Suprapubic skin (tissue), 4 donors: Measurements from ENCODE around the gene TESMIN.

ENCODE experiments used
- POLR2A ChIP-seq, 2 donors: fragments of 450-650 bp; IDR thresholded peaks; one replicate each; pipeline ENCODE4 v1.6.1; 2017; ENCODE audit warnings: antibody characterized with exemption in 2 of 2, mild to moderate bottlenecking in 2 of 2, moderate library complexity in 2 of 2
- POLR2AphosphoS5 ChIP-seq, 3 donors: sonication (generic); formaldehyde crosslinking; IDR thresholded peaks; one replicate each; pipeline ENCODE4 v1.6.1; 2017; ENCODE audit warnings: antibody characterized with exemption in 3 of 3
- TF ChIP-seq, protein P1 (sequence below), 2 donors: fragments of 200-600 bp in 1 of 2; fragments of 450-650 bp in 1 of 2; sonication (generic) in 1 of 2; IDR thresholded peaks; one replicate each; pipeline ENCODE4 v1.5.1; 2016 to 2019; ENCODE audit warnings: antibody characterized with exemption in 2 of 2, mild to moderate bottlenecking in 1 of 2, moderate library complexity in 1 of 2

DNA sequence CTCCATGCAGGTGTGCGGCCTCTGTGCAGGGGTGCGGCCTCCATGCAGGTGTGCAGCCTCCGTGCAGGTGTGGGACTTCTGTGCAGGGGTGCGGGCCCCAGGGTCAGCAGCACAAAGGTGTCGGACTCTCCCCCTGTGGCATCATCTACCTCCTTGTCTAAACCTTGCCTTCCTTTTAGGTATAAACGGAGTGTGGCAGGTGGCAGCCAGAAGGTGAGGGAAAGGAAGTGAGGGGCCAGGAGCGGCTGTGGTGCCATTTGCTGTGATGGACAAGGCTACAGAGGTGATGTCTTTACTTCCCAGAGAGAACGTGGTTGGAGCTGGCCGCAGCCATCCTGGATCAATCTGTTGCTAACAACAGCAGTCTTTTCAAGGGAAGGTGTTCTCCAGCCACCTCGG lies 57.8 kb downstream of the TESMIN start:
- TF ChIP-seq POLR2A (IDR thresholded peaks at IDR 0.05): no peak
- TF ChIP-seq POLR2AphosphoS5 (IDR thresholded peaks at IDR 0.05): no peak
- TF ChIP-seq, protein P1, sequence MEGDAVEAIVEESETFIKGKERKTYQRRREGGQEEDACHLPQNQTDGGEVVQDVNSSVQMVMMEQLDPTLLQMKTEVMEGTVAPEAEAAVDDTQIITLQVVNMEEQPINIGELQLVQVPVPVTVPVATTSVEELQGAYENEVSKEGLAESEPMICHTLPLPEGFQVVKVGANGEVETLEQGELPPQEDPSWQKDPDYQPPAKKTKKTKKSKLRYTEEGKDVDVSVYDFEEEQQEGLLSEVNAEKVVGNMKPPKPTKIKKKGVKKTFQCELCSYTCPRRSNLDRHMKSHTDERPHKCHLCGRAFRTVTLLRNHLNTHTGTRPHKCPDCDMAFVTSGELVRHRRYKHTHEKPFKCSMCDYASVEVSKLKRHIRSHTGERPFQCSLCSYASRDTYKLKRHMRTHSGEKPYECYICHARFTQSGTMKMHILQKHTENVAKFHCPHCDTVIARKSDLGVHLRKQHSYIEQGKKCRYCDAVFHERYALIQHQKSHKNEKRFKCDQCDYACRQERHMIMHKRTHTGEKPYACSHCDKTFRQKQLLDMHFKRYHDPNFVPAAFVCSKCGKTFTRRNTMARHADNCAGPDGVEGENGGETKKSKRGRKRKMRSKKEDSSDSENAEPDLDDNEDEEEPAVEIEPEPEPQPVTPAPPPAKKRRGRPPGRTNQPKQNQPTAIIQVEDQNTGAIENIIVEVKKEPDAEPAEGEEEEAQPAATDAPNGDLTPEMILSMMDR (IDR thresholded peaks at IDR 0.05): no peak
